HEK293T (cell line): ENCODE measurements around the gene AGAP9.
"Not testable (repeated sequence)": the region's sequence is repeated elsewhere in the genome, so short reads cannot be mapped to it uniquely, and the experiment has no call there.

Experiments
- ARNT ChIP-seq: fragments of 450-650 bp; IDR thresholded peaks from 2 replicates; pipeline ENCODE4 v1.6.1; 2017; ENCODE audit warnings: mild to moderate bottlenecking
- BHLHE40 ChIP-seq: fragments of 450-650 bp; IDR thresholded peaks from 2 replicates; pipeline ENCODE4 v1.6.1; 2016; ENCODE audit warnings: mild to moderate bottlenecking, moderate library complexity, borderline replicate concordance
- CTBP1 ChIP-seq: fragments of 450-650 bp; IDR thresholded peaks from 2 replicates; pipeline ENCODE4 v1.6.1; 2016; ENCODE audit warnings: borderline replicate concordance
- ELF4 ChIP-seq: fragments of 450-650 bp; IDR thresholded peaks from 2 replicates; pipeline ENCODE4 v1.6.1; 2017; ENCODE audit warnings: antibody characterized with exemption
- FOXA1 ChIP-seq: fragments of 450-650 bp; IDR thresholded peaks from 2 replicates; pipeline ENCODE4 v1.6.1; 2016; ENCODE audit warnings: mild to moderate bottlenecking
- FOXM1 ChIP-seq: fragments of 450-650 bp; IDR thresholded peaks from 2 replicates; pipeline ENCODE4 v1.6.1; 2017; ENCODE audit warnings: mild to moderate bottlenecking, borderline replicate concordance
- SP1 ChIP-seq: fragments of 450-650 bp; IDR thresholded peaks from 2 replicates; pipeline ENCODE4 v1.6.1; 2017
- TARDBP ChIP-seq: fragments of 450-650 bp; IDR thresholded peaks from 2 replicates; pipeline ENCODE4 v1.6.1; 2016
- ZNF384 ChIP-seq: fragments of 450-650 bp; IDR thresholded peaks from 2 replicates; pipeline ENCODE4 v1.6.1; 2016

DNA sequence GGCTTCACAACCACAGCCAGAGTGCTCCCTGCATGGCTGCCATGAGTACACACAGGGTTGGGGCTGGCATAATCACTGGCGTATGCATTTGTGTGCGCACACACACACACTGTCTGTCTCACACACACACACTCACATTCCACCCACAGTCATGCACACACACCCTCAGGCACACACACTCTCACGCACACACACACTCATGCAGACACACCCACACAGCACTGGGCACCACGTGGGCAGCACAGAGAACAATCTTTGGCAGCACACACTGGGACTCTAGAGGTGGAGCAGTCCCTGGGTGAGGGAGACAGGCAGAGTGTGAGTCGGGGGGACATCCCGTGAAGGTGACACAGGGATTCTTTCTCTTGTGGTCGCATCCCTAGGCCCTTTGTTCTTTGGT is 49.9 kb downstream of the AGAP9 start:
- not testable (repeated sequence) for TF ChIP-seq TARDBP, BHLHE40, SP1, ARNT, FOXA1, FOXM1, CTBP1, ELF4, ZNF384
